Activated T-cell treated with anti-CD3 and anti-CD28 coated beads, Interleukin-2, amount 50 U/mL, for 4 hours (primary cell): ENCODE results near the gene MTM1. TPM values are rescaled to one million over a fixed set of nuclear protein-coding genes. Genes with fewer than 3 reads are reported as not detected.

Experiments used
- ATAC-seq, 2 donors: fragments of 200-7000 bp; cut with Tn5 transposase; one replicate each; pipeline ENCODE4 v1.10.0; 2021
- DNase-seq: peaks from one replicate; pipeline ENCODE4 v3.0.0-alpha.2; 2020
- H3K27me3 Mint-ChIP-seq: one replicate; pipeline ENCODE4 v1.8.0; 2021; ENCODE audit warnings: low read depth, mixed read lengths
- H3K36me3 Mint-ChIP-seq: one replicate; pipeline ENCODE4 v1.8.0; 2022; ENCODE audit warnings: mixed read lengths; ENCODE audit not compliant: insufficient read depth
- H3K4me1 Mint-ChIP-seq: one replicate; pipeline ENCODE4 v1.8.0; 2021; ENCODE audit warnings: low read depth, mixed read lengths
- H3K4me3 Mint-ChIP-seq: one replicate; pipeline ENCODE4 v1.8.0; 2021; ENCODE audit warnings: mild to moderate bottlenecking, moderate library complexity, mixed read lengths
- H3K9me3 Mint-ChIP-seq: one replicate; pipeline ENCODE4 v1.8.0; 2021; ENCODE audit warnings: mixed read lengths
- total RNA-seq, 3 donors: library from RNA; stranded (reverse); gene quantifications; one replicate each; pipeline ENCODE4 v1.2.1, GENCODE V29; 2021

Gene MTM1
- total RNA-seq, 3 donors from 2014 or later, result 14.9 to 17.2 (median 15.4) TPM

DNA sequence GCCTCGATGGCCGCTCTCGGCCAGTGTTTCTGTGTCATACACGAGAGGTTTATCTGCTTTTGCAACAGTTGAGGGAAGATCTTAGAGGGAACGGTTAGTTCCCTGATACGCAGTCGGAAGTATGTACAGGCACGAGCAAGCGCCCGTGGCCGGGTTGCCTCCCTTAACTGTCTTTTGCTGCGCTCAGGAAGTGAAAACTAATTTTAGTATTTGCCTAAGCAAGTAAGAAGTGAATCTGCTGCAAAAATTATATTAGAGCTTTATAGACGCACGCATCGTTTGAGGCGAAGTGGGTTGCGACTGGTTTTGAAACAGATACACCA is 695 bp downstream of the MTM1 start:
- no peaks in the 10 kb centered on the region for H3K9me3 Mint-ChIP-seq
- no peaks in the 10 kb centered on the region for H3K27me3 Mint-ChIP-seq
- H3K4me1 Mint-ChIP-seq, result peaks cover 42% of the 10 kb centered on the region
- DNase-seq (peak; percentile 27), ATAC-seq (peak; percentile 20 to 28)
- H3K4me3 Mint-ChIP-seq, result peak overlapping the region; percentile 84
- H3K36me3 Mint-ChIP-seq, result no peaks in the 10 kb centered on the region

DNA sequence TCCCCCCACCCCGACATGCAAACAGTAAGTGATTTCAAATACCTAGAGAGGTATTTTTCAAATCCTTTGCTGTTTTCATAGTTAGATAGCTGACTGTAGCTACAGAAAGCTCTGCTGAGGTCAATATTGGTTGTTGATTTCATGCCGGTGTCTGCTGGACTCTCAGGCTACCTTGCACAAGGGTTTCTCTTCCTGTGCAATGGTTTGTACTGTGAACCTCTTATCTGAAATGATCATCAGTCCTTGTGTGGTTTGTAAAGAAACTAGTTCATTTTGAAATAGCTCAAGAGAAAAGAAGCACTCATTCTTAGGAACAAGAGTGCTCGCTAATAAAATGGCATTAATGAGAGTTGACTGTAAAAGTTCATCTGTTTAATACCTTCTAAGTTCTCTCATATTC is 2.1 kb downstream of the MTM1 start:
- peaks cover 56% of the 10 kb centered on the region for H3K4me1 Mint-ChIP-seq
- H3K4me3 Mint-ChIP-seq, result peak overlapping the region; percentile 84
- DNase-seq (no peak), ATAC-seq (no peak)
- no peaks in the 10 kb centered on the region for H3K27me3 Mint-ChIP-seq
- no peaks in the 10 kb centered on the region for H3K9me3 Mint-ChIP-seq
- H3K36me3 Mint-ChIP-seq, result no peaks in the 10 kb centered on the region

DNA sequence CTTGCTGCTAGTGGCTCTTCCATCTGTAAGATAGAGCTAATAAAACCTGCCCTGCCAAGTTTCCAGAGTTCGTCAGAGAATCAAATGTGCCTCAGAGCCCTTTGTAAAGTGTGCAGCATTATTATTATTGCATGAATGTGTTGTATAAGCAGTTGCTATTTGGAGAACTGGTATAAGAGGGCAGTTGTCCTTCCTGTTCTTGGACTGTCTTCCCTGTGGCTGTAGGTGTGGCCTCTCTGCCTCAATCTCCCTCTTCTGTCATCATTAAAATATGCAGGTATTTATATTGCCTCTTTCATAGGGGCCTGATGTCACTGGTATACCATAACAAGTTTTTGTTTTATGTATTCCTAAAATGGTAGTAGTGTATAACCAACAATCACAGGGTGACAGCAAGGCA is 3.8 kb downstream of the MTM1 start:
- DNase-seq (no peak), ATAC-seq (no peak)
- Mint-ChIP-seq H3K27me3 (no peaks in the 10 kb centered on the region), H3K36me3 (no peaks in the 10 kb centered on the region), H3K9me3 (no peaks in the 10 kb centered on the region), H3K4me1 (peaks cover 73% of the 10 kb centered on the region), H3K4me3 (peak overlapping the region; percentile 84)

- DNase-seq (no peak), ATAC-seq (no peak)
- H3K36me3 Mint-ChIP-seq, result no peaks in the 10 kb centered on the region
- H3K27me3 Mint-ChIP-seq, result no peaks in the 10 kb centered on the region
- no peaks in the 10 kb centered on the region for H3K9me3 Mint-ChIP-seq
- peak overlapping the region; percentile 84 for H3K4me3 Mint-ChIP-seq
- H3K4me1 Mint-ChIP-seq, result peaks cover 82% of the 10 kb centered on the region
Measured at GRCh38 chrX:150573106-150573505, 4.7 kb downstream of the MTM1 start.

DNA sequence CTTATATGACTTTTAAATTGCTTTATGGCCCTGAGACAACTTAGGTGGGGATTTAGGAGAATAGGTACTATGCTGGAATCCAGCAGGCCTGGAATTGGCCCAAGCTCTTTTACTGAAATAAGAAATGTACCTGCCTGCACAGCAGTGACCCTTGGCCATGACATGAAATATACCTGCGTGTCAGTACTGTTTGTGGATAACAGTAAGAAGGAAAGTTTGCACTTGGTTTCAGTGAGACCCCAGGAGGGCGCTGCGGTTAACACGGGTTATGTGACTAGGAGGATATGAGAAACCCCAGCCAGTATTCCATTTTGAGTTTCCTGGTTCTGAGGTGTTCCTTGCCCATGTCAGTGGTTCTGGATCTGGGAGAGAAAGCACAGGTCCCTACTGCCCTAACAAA is 5.3 kb downstream of the MTM1 start:
- H3K4me3 Mint-ChIP-seq, result peak overlapping the region; percentile 84
- peak in 1 of 2 donors; percentile 11 for ATAC-seq
- H3K4me1 Mint-ChIP-seq, result peaks cover 84% of the 10 kb centered on the region
- no peaks in the 10 kb centered on the region for H3K9me3 Mint-ChIP-seq
- DNase-seq, result no peak
- H3K36me3 Mint-ChIP-seq, result no peaks in the 10 kb centered on the region
- no peaks in the 10 kb centered on the region for H3K27me3 Mint-ChIP-seq

GRCh38 chrX:150574559-150575418 is 6.4 kb downstream of the MTM1 start:
- ATAC-seq, result peak; percentile 48 to 61
- Mint-ChIP-seq H3K4me1 (peaks cover 82% of the 10 kb centered on the region), H3K9me3 (no peaks in the 10 kb centered on the region), H3K27me3 (no peaks in the 10 kb centered on the region), H3K4me3 (peak overlapping the region; percentile 75), H3K36me3 (no peaks in the 10 kb centered on the region)
- DNase-seq, result no peak

DNA sequence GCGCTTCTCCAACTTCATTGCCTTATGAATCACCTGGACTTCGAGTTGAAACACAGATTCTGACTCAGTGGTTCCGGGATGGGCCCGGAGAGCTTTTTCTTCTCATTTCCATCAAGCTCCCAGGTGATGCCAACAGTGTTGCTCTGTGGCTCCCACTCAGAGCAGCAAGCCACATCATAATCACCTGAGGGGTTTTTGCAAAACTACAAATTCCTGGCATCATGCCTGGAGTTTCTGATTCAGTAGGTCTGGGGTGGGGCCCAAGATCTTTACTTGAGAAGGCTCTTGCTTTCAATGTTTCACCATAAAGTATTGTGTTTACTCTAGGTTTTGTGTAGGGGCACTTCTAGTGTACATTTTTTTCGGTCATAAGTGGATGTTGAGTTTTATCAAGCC is 7.0 kb downstream of the MTM1 start:
- Mint-ChIP-seq H3K27me3 (no peaks in the 10 kb centered on the region), H3K36me3 (peaks cover 1% of the 10 kb centered on the region), H3K4me1 (peaks cover 80% of the 10 kb centered on the region), H3K4me3 (peak overlapping the region; percentile 75), H3K9me3 (no peaks in the 10 kb centered on the region)
- ATAC-seq, result peak; percentile 71 to 76
- peak; percentile 53 for DNase-seq

- H3K27me3 Mint-ChIP-seq, result no peaks in the 10 kb centered on the region
- peaks cover 3% of the 10 kb centered on the region for H3K36me3 Mint-ChIP-seq
- no peak for ATAC-seq
- no peaks in the 10 kb centered on the region for H3K9me3 Mint-ChIP-seq
- peaks cover 77% of the 10 kb centered on the region for H3K4me1 Mint-ChIP-seq
- DNase-seq, result no peak
- H3K4me3 Mint-ChIP-seq, result peak overlapping the region; percentile 31
Measured at GRCh38 chrX:150577174-150577573, 8.8 kb downstream of the MTM1 start.

DNA sequence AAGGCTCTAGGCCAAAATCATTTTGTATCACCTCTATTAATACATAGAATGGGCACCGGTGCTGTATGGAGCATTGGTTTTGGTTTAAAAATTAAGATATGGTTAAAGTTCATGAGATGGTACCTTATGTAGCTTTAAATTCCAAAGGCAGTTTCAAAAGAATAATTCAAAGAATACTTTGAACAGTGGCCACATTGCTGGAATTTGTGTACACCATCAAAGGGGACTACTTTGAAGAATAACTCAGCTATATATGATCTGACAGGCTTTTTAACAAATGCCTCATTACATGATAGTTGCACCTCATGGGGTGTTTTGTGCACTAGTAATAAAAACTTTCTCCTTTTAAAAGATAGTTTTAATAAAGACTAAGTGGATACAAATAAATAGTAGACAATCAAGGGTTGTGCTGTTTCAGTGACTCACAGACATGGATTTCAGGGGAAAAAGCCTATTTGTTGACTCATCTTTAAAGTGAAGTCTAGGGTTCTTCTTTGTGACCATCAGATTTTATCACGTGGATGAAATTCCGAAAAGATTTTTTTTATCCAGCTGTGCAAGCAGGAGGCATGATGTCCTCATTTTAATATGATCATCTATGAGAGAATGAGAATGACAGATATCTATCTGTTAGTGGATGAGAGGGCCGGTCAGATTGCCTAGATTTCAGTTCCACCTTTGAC is 12.8 kb downstream of the MTM1 start:
- Mint-ChIP-seq H3K4me1 (peaks cover 48% of the 10 kb centered on the region), H3K9me3 (no peaks in the 10 kb centered on the region), H3K36me3 (peaks cover 3% of the 10 kb centered on the region), H3K27me3 (no peaks in the 10 kb centered on the region), H3K4me3 (no peak overlapping the region)
- no peak for ATAC-seq
- DNase-seq, result no peak

DNA sequence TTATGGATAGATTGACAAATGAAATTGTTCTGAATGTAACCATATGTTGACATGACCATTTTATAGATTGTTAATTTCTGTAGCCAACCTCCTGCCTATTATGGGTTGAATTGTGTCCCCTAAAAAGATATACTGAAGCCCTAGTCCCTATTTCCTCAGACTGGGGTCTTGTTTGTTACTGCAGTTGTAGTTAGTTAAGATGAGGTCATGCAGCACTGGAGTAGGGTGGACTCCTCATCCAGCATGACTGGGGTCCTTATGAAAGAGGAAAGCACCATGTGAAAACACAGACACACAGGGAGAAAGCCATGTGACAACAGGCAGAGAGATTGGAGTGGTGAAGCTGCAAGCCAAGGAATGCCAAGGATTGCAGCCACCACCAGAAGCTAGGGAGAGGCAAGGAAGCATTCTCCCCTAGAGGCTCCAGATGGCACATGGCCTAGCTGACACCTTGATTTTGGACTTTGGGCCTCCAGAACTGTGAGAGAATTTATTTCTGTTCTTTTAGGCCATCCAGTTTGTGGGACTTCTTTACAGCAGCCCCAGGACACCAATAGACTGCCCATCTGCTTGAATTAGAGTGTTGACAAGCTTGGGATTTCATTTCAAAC is 14.0 kb downstream of the MTM1 start:
- Mint-ChIP-seq H3K4me3 (no peak overlapping the region), H3K4me1 (peaks cover 42% of the 10 kb centered on the region), H3K27me3 (no peaks in the 10 kb centered on the region), H3K36me3 (peaks cover 3% of the 10 kb centered on the region), H3K9me3 (no peaks in the 10 kb centered on the region)
- ATAC-seq, result no peak
- DNase-seq, result no peak

DNA sequence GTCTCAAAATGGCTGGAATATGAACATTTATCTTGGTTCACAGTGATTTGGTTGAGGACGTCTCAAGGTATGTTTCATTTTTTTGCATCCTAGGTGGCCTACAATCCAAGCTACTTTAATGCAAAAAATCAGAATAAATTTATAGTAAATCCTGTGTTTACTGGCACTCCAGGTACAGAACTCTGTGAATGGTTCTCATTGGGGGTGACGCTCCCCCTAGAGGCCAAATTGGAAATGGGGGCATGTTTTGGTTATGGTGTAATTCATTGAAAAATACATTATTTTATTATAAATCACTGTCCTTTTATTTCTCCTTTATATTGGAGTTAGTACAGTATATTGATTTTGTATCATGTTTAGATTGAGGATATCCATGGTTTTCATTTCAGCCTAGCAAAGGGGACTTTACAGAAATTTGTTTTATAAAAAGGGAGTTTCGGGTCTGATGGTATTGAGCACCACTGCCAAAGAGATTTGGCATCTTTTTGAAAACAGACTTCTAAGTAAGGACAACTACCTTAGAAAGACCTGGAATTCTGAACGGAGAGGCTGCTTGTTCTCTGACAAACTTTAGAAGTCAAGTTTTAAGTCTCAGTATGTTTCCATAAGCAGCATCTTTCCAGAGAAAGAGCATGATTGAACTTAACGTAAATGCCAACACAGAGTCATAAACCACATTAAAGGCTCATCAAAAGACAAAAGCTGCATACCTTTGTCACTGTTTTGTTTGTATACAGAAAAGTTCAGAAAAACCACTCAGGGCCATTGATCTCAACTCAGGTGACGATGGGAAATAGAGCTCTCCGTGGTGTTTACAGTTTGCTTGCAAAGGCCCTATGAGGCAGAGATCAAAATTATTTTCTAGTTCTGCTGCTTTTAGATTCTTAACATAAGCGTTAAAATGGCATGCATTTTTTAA is 19.4 kb downstream of the MTM1 start:
- Mint-ChIP-seq H3K9me3 (no peaks in the 10 kb centered on the region), H3K36me3 (no peaks in the 10 kb centered on the region), H3K4me3 (no peak overlapping the region), H3K27me3 (no peaks in the 10 kb centered on the region), H3K4me1 (peaks cover 22% of the 10 kb centered on the region)
- peak; percentile 51 for DNase-seq
- ATAC-seq, result no peak

DNA sequence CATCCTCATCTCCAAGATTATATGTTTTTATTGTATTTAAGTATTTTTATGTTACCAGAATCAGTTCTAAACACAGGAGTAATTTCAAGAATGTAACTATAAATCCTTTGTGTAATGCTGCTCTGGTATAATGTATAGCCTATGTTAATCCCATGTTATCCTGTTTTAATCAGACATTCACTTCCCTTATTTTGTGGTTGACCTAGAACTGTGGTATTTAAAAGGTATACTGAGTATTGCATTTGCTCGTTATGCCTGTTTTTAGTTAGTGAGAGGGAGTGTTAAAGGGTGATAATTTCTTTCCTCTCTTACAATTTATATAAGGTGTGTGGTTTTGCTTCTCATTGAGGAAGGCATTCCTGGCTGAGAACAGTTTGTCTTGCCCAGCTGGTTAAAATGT is 26.2 kb downstream of the MTM1 start:
- Mint-ChIP-seq H3K27me3 (no peaks in the 10 kb centered on the region), H3K36me3 (peaks cover 7% of the 10 kb centered on the region), H3K4me3 (no peak overlapping the region), H3K4me1 (peaks cover 2% of the 10 kb centered on the region), H3K9me3 (no peaks in the 10 kb centered on the region)
- ATAC-seq (no peak), DNase-seq (no peak)

GRCh38 chrX:150599226-150599625 is 30.8 kb downstream of the MTM1 start:
- no peak for DNase-seq
- peaks cover 15% of the 10 kb centered on the region for H3K36me3 Mint-ChIP-seq
- no peak for ATAC-seq
- H3K4me3 Mint-ChIP-seq, result no peak overlapping the region
- no peaks in the 10 kb centered on the region for H3K4me1 Mint-ChIP-seq
- no peaks in the 10 kb centered on the region for H3K27me3 Mint-ChIP-seq
- no peaks in the 10 kb centered on the region for H3K9me3 Mint-ChIP-seq

DNA sequence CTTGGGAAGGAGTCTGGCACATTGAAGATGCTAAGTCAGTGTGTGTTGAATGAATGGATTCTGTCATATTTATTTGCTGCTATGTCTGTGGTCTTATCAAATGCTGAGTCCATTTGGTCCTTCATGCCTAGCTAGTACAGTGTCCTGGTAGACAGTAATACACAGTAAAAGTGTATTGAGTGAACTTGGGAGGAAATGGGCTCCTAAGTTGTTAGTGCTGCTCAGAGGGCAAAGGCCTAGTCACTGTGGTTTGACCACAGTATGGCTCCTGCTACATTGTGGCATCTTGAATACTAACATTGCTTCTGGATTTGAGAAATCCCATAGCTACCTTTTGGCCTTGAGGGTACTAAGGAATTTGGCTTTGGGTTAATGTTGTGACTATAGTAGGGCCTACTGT is 33.9 kb downstream of the MTM1 start:
- Mint-ChIP-seq H3K27me3 (no peaks in the 10 kb centered on the region), H3K4me3 (no peak overlapping the region), H3K36me3 (peaks cover 16% of the 10 kb centered on the region), H3K4me1 (no peaks in the 10 kb centered on the region), H3K9me3 (no peaks in the 10 kb centered on the region)
- ATAC-seq (no peak), DNase-seq (no peak)
